Stomach (tissue), 4 donors: Measurements from ENCODE around the gene MFGE8.

Experiments used
- CTCF ChIP-seq, 7 experiments: fragments of 450-650 bp in 4 of 7; fragments of 200-600 bp in 3 of 7; sonication (generic) in 3 of 7; IDR thresholded peaks; one replicate each; pipeline ENCODE4 v1.5.1; 2016 to 2019; ENCODE audit warnings: antibody characterized with exemption in 7 of 7, control low read depth in 2 of 7, mild to moderate bottlenecking in 1 of 7
- POLR2A ChIP-seq, 4 donors: fragments of 450-650 bp; IDR thresholded peaks; one replicate each; pipeline ENCODE4 v1.6.1; 2016; ENCODE audit warnings: antibody characterized with exemption in 4 of 4, control low read depth in 2 of 4, mild to moderate bottlenecking in 1 of 4, moderate library complexity in 1 of 4

DNA sequence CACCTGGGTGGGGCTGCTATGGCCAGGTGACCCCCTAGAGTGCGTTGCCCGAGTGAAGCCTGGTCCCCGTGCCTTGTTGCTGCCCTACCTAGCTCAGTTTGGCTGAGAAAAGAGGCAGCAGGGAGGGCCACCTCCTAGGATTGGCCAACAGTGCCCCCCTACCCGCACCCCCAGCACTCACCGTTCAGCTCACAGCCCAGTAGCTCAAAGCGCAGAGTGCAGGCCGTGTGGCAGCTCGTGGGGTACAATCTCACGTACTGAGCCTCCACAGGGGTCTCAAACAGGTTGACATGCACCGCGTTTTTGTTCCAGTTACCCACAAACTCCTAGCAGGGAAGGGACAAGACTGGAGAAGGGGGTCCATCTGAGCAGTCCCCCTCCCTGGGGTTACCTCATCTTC, 7.6 kb downstream of the MFGE8 start:
- TF ChIP-seq CTCF (IDR thresholded peaks at IDR 0.05) (no peak), POLR2A (IDR thresholded peaks at IDR 0.05) (no peak)
